Lower leg skin (tissue), 3 donors: ENCODE data around the gene GTSF1L.
A peak's percentile ranks its signal among the peaks of the same experiment; 100 is the strongest.

Source experiments
- POLR2A ChIP-seq, 2 donors: fragments of 450-650 bp; IDR thresholded peaks; one replicate each; pipeline ENCODE4 v1.6.1; 2016 to 2017; ENCODE audit warnings: antibody characterized with exemption in 2 of 2, mild to moderate bottlenecking in 1 of 2, moderate library complexity in 1 of 2
- TF ChIP-seq, protein P1 (sequence below), 3 donors: fragments of 450-650 bp; IDR thresholded peaks; one replicate each; pipeline ENCODE4 v1.5.1; 2016; ENCODE audit warnings: antibody characterized with exemption in 3 of 3, mild to moderate bottlenecking in 3 of 3, moderate library complexity in 2 of 3

GRCh38 chr20:43749734-43750294 lies 23.0 kb upstream of the GTSF1L start:
- TF ChIP-seq, protein P1, sequence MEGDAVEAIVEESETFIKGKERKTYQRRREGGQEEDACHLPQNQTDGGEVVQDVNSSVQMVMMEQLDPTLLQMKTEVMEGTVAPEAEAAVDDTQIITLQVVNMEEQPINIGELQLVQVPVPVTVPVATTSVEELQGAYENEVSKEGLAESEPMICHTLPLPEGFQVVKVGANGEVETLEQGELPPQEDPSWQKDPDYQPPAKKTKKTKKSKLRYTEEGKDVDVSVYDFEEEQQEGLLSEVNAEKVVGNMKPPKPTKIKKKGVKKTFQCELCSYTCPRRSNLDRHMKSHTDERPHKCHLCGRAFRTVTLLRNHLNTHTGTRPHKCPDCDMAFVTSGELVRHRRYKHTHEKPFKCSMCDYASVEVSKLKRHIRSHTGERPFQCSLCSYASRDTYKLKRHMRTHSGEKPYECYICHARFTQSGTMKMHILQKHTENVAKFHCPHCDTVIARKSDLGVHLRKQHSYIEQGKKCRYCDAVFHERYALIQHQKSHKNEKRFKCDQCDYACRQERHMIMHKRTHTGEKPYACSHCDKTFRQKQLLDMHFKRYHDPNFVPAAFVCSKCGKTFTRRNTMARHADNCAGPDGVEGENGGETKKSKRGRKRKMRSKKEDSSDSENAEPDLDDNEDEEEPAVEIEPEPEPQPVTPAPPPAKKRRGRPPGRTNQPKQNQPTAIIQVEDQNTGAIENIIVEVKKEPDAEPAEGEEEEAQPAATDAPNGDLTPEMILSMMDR (IDR thresholded peaks at IDR 0.05): peak in 1 of 3 donors; percentile 74
- no peak for TF ChIP-seq POLR2A (IDR thresholded peaks at IDR 0.05)
